ENCODE data around the gene RHOD.

GRCh38 chr11:67022961-67023956 lies 33.4 kb upstream of the RHOD start, which contains the start of gene SYT12:
- no peak for TF ChIP-seq POLR2A (IDR thresholded peaks at IDR 0.05; ENCODE audit: low read length)
- no peak for TF ChIP-seq GATA1 (IDR thresholded peaks at IDR 0.05; ENCODE audit: low read depth, low read length)
